Measurements from ENCODE around the gene PLEKHH2.

PLEKHH2 gene

GRCh38 chr2:43812947-43813346, 175.9 kb downstream of the PLEKHH2 start:
- Histone ChIP-seq H3K27ac (no peak overlapping the region), H3K27me3 (replicated peaks) (no peaks in the 10 kb centered on the region), H3K4me3 (ENCODE audit: low read depth, low read length) (no peak overlapping the region), H3K36me3 (replicated peaks) (no peaks in the 10 kb centered on the region)
- in situ Hi-C loops (cut with HindIII; ENCODE audit: low pct_ligation_motif_present, low sequenced_read_pairs) = no loop called here
- TF ChIP-seq CTCF (IDR thresholded peaks at IDR 0.05; ENCODE audit: low read depth, low read length, missing control alignments) = no peak
- no peak for DNase-seq

GRCh38 chr2:43814711-43815110, 177.7 kb downstream of the PLEKHH2 start:
- in situ Hi-C loops (cut with HindIII; ENCODE audit: low pct_ligation_motif_present, low sequenced_read_pairs) = no loop called here
- no peak for TF ChIP-seq CTCF (IDR thresholded peaks at IDR 0.05; ENCODE audit: low read depth, low read length, missing control alignments)

More at GRCh38 chr2:43814711-43815110, 177.7 kb downstream of the PLEKHH2 start:
- Histone ChIP-seq H3K36me3 (replicated peaks) (no peaks in the 10 kb centered on the region), H3K27me3 (replicated peaks) (no peaks in the 10 kb centered on the region), H3K27ac (no peak overlapping the region), H3K4me3 (ENCODE audit: low read depth, low read length) (no peak overlapping the region)
- DNase-seq = no peak
